Esophagus muscularis mucosa (tissue), 3 donors: ENCODE measurements around the gene ASTN2.

ENCODE experiments used
- POLR2A ChIP-seq: fragments of 450-650 bp; IDR thresholded peaks from one replicate; pipeline ENCODE4 v1.6.1; 2017; ENCODE audit warnings: antibody characterized with exemption, moderate library complexity, mild to moderate bottlenecking, low read depth
- TF ChIP-seq, protein P1 (sequence below), 3 experiments: fragments of 200-600 bp in 2 of 3; fragments of 450-650 bp in 1 of 3; sonication (generic) in 2 of 3; IDR thresholded peaks; one replicate each; pipeline ENCODE4 v1.5.1; 2017 to 2019; ENCODE audit warnings: antibody characterized with exemption in 3 of 3, mild to moderate bottlenecking in 2 of 3, moderate library complexity in 1 of 3

DNA sequence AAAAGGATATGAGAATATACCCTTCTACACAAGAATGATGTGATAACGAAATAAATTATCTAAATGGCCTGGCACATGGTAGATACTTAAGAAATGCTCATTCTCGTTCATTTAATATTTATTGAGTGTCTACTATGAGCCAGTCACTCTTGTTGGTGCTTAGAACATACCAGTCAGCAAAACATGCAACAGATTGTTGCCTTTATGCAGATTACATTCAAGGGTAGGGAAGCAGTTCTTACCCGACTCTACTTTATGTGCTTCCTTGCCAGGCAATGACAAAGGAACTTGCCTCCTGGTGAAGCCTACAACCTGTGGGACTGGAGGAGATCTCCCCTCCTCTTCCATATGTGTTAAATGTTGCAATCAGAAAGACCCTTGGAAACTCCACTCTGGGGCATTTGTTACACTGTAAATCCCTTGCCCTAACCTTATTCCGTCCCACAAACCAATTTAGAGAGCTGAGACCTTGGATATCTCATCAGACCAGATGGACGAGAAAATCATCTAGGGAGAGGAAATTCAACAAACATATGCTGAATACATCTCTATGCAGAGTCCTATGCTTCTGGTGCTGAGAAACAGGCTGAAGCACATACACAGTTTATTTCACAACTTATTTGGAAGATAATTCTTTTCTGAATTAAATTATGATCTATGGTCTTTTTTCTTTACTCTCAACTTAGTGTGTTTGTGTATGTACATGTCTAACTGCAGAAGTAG, 855.9 kb downstream of the ASTN2 start:
- TF ChIP-seq POLR2A, result no peak
- TF ChIP-seq, protein P1, sequence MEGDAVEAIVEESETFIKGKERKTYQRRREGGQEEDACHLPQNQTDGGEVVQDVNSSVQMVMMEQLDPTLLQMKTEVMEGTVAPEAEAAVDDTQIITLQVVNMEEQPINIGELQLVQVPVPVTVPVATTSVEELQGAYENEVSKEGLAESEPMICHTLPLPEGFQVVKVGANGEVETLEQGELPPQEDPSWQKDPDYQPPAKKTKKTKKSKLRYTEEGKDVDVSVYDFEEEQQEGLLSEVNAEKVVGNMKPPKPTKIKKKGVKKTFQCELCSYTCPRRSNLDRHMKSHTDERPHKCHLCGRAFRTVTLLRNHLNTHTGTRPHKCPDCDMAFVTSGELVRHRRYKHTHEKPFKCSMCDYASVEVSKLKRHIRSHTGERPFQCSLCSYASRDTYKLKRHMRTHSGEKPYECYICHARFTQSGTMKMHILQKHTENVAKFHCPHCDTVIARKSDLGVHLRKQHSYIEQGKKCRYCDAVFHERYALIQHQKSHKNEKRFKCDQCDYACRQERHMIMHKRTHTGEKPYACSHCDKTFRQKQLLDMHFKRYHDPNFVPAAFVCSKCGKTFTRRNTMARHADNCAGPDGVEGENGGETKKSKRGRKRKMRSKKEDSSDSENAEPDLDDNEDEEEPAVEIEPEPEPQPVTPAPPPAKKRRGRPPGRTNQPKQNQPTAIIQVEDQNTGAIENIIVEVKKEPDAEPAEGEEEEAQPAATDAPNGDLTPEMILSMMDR (IDR thresholded peaks at IDR 0.05), result no peak
